Left lung (tissue), 10 donors: ENCODE results near the gene EME1. TPM values are rescaled to one million over a fixed set of nuclear protein-coding genes. Genes with fewer than 3 reads are reported as not detected.

Experiments used
- ATAC-seq: fragments of 200-7000 bp; cut with Tn5 transposase; one replicate; pipeline ENCODE4 v1.9.1; 2020; ENCODE audit warnings: moderate library complexity
- DNase-seq, 4 donors: peaks; one replicate each; pipeline ENCODE4 v3.0.0-alpha.2; 2013 to 2020
- H3K27ac ChIP-seq, 2 donors: fragments of 200-600 bp; sonication (generic) in 1 of 2; one replicate each; pipeline versions ENCODE4 v1.5.0 to v1.8.0; 2020 to 2021
- H3K27me3 ChIP-seq, 2 donors: fragments of 200-600 bp; sonication (generic) in 1 of 2; one replicate each; pipeline versions ENCODE4 v1.5.0 to v1.8.0; 2020 to 2021
- H3K36me3 ChIP-seq, 2 donors: fragments of 200-600 bp; sonication (generic) in 1 of 2; one replicate each; pipeline versions ENCODE4 v1.5.0 to v1.8.0; 2020 to 2021
- H3K4me1 ChIP-seq, 2 donors: fragments of 200-600 bp; one replicate each; pipeline ENCODE4 v1.8.0; 2021
- H3K4me3 ChIP-seq, 2 donors: fragments of 200-600 bp; sonication (generic) in 1 of 2; one replicate each; pipeline versions ENCODE4 v1.5.0 to v1.8.0; 2020 to 2021; ENCODE audit warnings: mild to moderate bottlenecking in 1 of 2
- H3K9me3 ChIP-seq, 2 donors: fragments of 200-600 bp; sonication (generic) in 1 of 2; one replicate each; pipeline versions ENCODE4 v1.5.0 to v1.8.0; 2020 to 2021
- intact Hi-C, 2 donors: fragments of 100-400 bp; cut with DNase I; formaldehyde crosslinking; loops; one replicate each; pipeline versions ENCODE4 v1.11.2 to v1.14.2; 2022
- polyA plus RNA-seq, 6 donors: library from polyadenylated mRNA; unstranded; fragments of 120-200 nt; gene quantifications; one replicate each; pipeline ENCODE4 v1.2.1, GENCODE V29; 2013; ENCODE audit not compliant: insufficient read length in 6 of 6
- total RNA-seq, 2 donors: library from RNA; stranded (reverse); fragmentation: NEBNext Ultra II Directional; extraction: Animal tissue kit (Norgen Biotek cat#: 25700); gene quantifications; one replicate each; pipeline ENCODE4 v1.2.1, GENCODE V29; 2021
- TF ChIP-seq, protein P1 (sequence below), 2 donors: fragments of 200-600 bp; sonication (generic) in 1 of 2; IDR thresholded peaks; one replicate each; pipeline versions ENCODE4 v1.5.0 to v1.8.0; 2021; ENCODE audit warnings: antibody characterized with exemption in 2 of 2
- donor health status: DM: no; HTN: yes; CAD: no.
- donor health status: DM: no; HTN: no; CAD: no.

Gene EME1
- total and polyA plus RNA-seq, 8 donors, result 2.6 to 12.7 (median 10.0) TPM

DNA sequence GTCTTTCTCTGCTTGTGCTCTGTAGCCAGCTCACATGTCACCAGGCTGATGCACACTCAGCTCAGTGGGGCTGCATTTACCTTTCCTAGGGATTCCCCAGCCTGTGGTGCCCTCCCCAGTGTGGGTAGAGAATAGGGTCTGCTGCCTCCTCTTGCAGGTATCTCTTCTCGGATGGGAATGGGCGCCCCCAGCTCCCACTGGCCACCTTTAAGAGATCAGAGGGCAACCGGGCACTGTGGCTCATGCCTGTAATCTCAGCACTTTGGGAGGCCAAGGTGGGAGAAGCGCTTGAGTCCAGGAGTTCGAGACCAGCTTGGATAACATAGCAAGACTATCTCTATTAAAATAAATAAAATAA is 23.8 kb upstream of the EME1 start:
- peaks cover 0 to 9% of the 10 kb centered on the region in 2 donors for H3K36me3 ChIP-seq
- peak in 1 of 4 donors; percentile 13 for DNase-seq
- H3K9me3 ChIP-seq, result no peaks in the 10 kb centered on the region
- no peaks in the 10 kb centered on the region for H3K27me3 ChIP-seq
- ATAC-seq, result no peak
- H3K27ac ChIP-seq, result no peak overlapping the region
- no peak overlapping the region for H3K4me3 ChIP-seq
- intact Hi-C loops, result no loop called here
- TF ChIP-seq, protein P1, sequence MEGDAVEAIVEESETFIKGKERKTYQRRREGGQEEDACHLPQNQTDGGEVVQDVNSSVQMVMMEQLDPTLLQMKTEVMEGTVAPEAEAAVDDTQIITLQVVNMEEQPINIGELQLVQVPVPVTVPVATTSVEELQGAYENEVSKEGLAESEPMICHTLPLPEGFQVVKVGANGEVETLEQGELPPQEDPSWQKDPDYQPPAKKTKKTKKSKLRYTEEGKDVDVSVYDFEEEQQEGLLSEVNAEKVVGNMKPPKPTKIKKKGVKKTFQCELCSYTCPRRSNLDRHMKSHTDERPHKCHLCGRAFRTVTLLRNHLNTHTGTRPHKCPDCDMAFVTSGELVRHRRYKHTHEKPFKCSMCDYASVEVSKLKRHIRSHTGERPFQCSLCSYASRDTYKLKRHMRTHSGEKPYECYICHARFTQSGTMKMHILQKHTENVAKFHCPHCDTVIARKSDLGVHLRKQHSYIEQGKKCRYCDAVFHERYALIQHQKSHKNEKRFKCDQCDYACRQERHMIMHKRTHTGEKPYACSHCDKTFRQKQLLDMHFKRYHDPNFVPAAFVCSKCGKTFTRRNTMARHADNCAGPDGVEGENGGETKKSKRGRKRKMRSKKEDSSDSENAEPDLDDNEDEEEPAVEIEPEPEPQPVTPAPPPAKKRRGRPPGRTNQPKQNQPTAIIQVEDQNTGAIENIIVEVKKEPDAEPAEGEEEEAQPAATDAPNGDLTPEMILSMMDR (IDR thresholded peaks at IDR 0.05), result no peak
- peaks cover 15 to 34% of the 10 kb centered on the region in 2 donors for H3K4me1 ChIP-seq

DNA sequence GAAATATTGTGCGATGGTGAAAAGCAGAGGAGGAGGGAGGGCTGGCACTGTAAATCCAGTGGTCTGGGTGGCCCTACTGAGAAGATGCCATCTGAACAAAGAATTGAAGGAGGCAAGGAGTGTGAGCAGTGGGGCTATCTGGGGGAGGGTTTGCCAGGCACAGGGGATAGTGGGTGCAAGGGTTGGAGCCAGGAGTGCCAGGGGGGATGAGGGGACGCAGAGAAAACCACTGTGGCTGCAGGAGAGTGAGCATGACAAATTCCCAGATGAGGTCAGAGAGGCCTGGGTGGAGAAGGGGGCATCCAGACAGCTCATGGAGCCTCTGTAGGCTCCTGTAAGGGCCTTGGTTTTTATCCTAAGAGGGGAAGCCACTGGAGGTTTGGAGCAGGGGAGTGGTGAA is 22.3 kb upstream of the EME1 start:
- TF ChIP-seq, protein P1 (IDR thresholded peaks at IDR 0.05), result no peak

DNA sequence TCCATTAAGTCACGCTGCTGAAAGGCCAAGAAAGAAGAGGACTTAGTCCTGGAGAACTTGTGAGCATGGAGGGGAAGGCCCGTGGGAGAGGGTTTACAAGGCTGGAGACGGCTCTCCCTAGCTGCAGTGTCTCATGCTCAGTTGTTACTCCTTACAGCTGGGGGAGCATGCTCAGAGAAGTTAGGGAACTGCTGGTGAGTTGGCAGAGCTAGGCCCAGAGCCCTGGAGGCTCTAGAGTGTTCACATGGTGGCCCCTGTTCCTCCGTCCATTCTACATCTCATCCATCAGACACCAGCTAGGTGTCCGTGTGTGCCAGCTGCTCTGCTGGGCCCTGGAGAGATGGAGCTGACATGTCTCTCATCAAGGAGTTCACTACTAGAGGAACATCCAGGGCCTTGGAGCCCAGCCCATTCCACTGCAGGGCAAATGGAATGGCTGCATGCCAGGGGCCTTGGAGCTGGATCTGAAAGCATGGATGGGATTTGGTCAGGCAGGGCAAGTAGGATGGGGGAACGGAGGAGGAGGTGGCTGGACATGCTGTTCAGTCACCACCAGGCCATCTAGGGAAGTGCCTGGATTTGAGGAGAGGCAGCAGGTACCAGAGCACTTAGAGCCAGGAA is 20.8 kb upstream of the EME1 start:
- no peak for DNase-seq
- H3K4me1 ChIP-seq, result peaks cover 2 to 15% of the 10 kb centered on the region in 2 donors
- no peaks in the 10 kb centered on the region for H3K9me3 ChIP-seq
- H3K36me3 ChIP-seq, result peaks cover 0 to 39% of the 10 kb centered on the region in 2 donors
- intact Hi-C loops, result no loop called here
- H3K27me3 ChIP-seq, result no peaks in the 10 kb centered on the region
- TF ChIP-seq, protein P1 (IDR thresholded peaks at IDR 0.05), result no peak
- no peak overlapping the region for H3K4me3 ChIP-seq
- no peak for ATAC-seq
- H3K27ac ChIP-seq, result no peak overlapping the region

More for the DNA sequence above, 22.3 kb upstream of the EME1 start:
- no peaks in the 10 kb centered on the region for H3K27me3 ChIP-seq
- no peak overlapping the region for H3K4me3 ChIP-seq
- H3K36me3 ChIP-seq, result peaks cover 0 to 24% of the 10 kb centered on the region in 2 donors
- H3K9me3 ChIP-seq, result no peaks in the 10 kb centered on the region
- intact Hi-C loops, result no loop called here
- peaks cover 8 to 22% of the 10 kb centered on the region in 2 donors for H3K4me1 ChIP-seq
- DNase-seq (peak in 1 of 4 donors; percentile 16), ATAC-seq (no peak)
- H3K27ac ChIP-seq, result no peak overlapping the region

DNA sequence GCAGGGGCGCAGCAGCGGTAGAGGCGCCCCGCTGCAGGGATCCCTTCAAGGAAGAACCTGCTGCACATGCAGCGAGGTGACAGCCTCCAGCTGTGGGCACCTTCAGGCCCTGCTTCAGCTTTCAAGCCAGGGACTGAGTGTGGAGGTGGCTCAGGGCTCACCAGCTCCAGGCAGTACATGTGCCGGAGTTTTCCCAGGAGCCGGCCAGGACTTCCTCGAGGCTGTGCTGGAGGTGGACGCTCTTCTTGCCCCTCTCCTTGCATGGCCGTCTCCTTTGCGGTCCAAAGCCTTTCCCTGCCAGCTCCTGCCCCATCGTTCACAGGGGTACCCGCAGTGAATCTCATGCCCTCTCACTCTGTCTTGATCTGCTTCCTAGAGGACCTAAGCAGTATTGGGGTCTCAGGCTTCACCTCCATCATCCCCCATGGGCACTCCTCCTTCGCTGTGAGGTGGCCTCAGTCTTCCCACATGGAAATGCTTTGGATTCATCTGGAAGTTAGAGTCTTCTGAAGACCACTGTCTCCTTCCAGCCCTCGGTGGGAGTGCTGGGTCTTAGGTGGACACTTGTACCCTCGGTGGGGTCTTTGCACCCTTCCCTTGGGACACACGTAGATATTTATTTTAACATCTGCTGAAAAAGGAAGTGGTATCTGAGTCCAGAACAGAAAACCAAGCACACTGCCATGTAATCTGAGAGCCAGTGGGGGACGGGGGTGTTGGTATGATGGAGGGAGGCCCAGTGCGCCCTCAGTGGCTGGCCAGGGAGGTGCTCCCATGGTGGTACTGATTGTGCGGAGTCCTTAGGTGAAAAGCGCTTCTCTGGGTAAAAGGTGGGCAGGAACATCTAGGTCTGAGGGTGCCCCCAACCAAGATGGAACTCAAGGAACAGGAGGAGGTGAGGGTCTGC is 20.1 kb upstream of the EME1 start:
- no peak overlapping the region for H3K4me3 ChIP-seq
- peaks cover 0 to 8% of the 10 kb centered on the region in 2 donors for H3K4me1 ChIP-seq
- DNase-seq, result no peak
- H3K27ac ChIP-seq, result no peak overlapping the region
- H3K27me3 ChIP-seq, result no peaks in the 10 kb centered on the region
- TF ChIP-seq, protein P1 (IDR thresholded peaks at IDR 0.05), result no peak
- no peaks in the 10 kb centered on the region for H3K9me3 ChIP-seq
- intact Hi-C loops, result no loop called here
- ATAC-seq, result no peak
- H3K36me3 ChIP-seq, result peaks cover 0 to 46% of the 10 kb centered on the region in 2 donors

DNA sequence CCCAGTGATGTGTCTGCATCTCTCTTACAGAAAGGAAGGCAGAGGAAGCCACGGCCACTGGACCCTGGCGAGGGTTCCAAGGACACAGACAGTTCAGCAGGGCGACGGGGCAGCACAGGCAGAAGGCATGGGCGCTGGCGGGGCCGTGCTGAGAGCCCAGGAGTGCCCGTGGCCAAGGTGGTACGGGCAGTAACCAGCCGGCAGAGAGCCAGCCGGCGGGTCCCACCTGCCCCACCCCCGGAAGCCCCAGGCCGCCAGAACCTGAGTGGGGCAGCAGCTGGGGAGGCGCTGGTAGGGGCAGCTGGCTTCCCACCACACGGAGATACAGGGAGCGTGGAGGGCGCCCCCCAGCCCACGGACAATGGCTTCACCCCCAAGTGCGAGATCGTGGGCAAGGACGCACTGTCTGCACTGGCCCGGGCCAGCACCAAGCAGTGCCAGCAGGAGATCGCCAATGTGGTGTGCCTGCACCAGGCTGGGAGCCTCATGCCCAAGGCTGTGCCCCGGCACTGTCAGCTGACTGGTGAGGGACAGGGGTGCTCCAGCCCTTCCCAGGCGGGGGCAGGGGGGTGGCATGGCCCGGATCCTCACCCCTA is 19.3 kb upstream of the EME1 start:
- Histone ChIP-seq H3K27ac (no peak overlapping the region), H3K4me1 (peaks cover 0 to under 1% of the 10 kb centered on the region in 2 donors), H3K27me3 (no peaks in the 10 kb centered on the region), H3K9me3 (no peaks in the 10 kb centered on the region), H3K36me3 (peaks cover 0 to 54% of the 10 kb centered on the region in 2 donors), H3K4me3 (no peak overlapping the region)
- intact Hi-C loops, result no loop called here
- ATAC-seq, result no peak
- DNase-seq, result no peak
- TF ChIP-seq, protein P1 (IDR thresholded peaks at IDR 0.05), result no peak
